HG03342 (cell line): ENCODE measurements around the gene POLA1.
"Not testable (repeated sequence)": the region's sequence is repeated elsewhere in the genome, so short reads cannot be mapped to it uniquely, and the experiment has no call there.

ENCODE experiments used
- ATAC-seq: cut with Tn5 transposase; IDR thresholded peaks from one replicate; pipeline ENCODE4 v1.9.1; 2021; ENCODE audit warnings: mild to moderate bottlenecking, moderate library complexity; ENCODE audit not compliant: unreplicated experiment

POLA1 gene

GRCh38 chrX:24693453-24694202 lies at the start of gene POLA1:
Gene POLA1, plus strand, starts transcription at chrX:24693918. Its CDS starts 44 bp downstream, at chrX:24693962.
- peak; percentile 95 for ATAC-seq

GRCh38 chrX:24646006-24646405 lies 47.7 kb upstream of the POLA1 start:
- ATAC-seq = no peak

GRCh38 chrX:24646745-24647182 lies 47.0 kb upstream of the POLA1 start:
- ATAC-seq = peak; percentile 22

- peak; percentile 77 for ATAC-seq
Observed at GRCh38 chrX:24647257-24648058, 46.3 kb upstream of the POLA1 start, which contains the start of gene PCYT1B. Gene PCYT1B, minus strand, starts transcription at chrX:24647347. Its CDS starts 242 bp downstream, at chrX:24647105.

GRCh38 chrX:24648495-24648894 lies 45.2 kb upstream of the POLA1 start:
- ATAC-seq = no peak

- no peak for ATAC-seq
Observed at GRCh38 chrX:24651783-24652182, 41.9 kb upstream of the POLA1 start.

GRCh38 chrX:24655679-24656078 lies 38.0 kb upstream of the POLA1 start:
- not testable (repeated sequence) for ATAC-seq

- ATAC-seq = no peak
Observed at GRCh38 chrX:24657671-24658386, 35.9 kb upstream of the POLA1 start.

GRCh38 chrX:24658421-24658820 lies 35.3 kb upstream of the POLA1 start:
- ATAC-seq = no peak

- no peak for ATAC-seq
Observed at GRCh38 chrX:24659106-24659505, 34.6 kb upstream of the POLA1 start.

- ATAC-seq = no peak
Observed at GRCh38 chrX:24659646-24660045, 34.1 kb upstream of the POLA1 start.

GRCh38 chrX:24661292-24661691 lies 32.4 kb upstream of the POLA1 start:
- no peak for ATAC-seq

GRCh38 chrX:24662352-24662751 lies 31.4 kb upstream of the POLA1 start:
- no peak for ATAC-seq

- ATAC-seq = no peak
Observed at GRCh38 chrX:24668111-24668510, 25.6 kb upstream of the POLA1 start.

GRCh38 chrX:24672701-24673190 lies 21.0 kb upstream of the POLA1 start:
- no peak for ATAC-seq

- ATAC-seq = no peak
Observed at GRCh38 chrX:24673424-24673823, 20.3 kb upstream of the POLA1 start.

GRCh38 chrX:24676403-24677024 lies 17.2 kb upstream of the POLA1 start:
- ATAC-seq = peak; percentile 58

GRCh38 chrX:24682739-24683432 lies 10.8 kb upstream of the POLA1 start:
- no peak for ATAC-seq

- ATAC-seq = no peak
Observed at GRCh38 chrX:24684048-24684447, 9.7 kb upstream of the POLA1 start.

- ATAC-seq = no peak
Observed at GRCh38 chrX:24692305-24692704, 1.4 kb upstream of the POLA1 start.
